Measurements from ENCODE around the gene SPG11.

DNA sequence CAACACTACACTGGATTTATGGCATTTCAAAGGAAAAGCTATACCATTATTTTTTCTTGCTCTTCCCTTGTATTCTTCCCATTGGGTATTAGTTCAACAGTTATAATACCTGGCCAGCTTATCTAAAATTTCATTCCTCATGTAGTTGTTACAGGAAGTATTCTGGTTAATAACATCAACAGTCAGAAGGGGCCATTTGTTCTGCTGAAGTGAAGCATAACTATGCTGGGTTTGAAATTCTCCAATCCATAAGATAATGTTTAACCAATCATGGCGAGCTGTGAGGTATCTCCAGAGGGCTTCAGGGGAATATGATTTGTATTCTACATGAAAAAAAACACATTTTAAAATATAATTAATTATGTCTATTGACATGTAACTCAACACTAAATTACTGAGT lies 43.4 kb downstream of the SPG11 start:
- TF ChIP-seq, protein P1, sequence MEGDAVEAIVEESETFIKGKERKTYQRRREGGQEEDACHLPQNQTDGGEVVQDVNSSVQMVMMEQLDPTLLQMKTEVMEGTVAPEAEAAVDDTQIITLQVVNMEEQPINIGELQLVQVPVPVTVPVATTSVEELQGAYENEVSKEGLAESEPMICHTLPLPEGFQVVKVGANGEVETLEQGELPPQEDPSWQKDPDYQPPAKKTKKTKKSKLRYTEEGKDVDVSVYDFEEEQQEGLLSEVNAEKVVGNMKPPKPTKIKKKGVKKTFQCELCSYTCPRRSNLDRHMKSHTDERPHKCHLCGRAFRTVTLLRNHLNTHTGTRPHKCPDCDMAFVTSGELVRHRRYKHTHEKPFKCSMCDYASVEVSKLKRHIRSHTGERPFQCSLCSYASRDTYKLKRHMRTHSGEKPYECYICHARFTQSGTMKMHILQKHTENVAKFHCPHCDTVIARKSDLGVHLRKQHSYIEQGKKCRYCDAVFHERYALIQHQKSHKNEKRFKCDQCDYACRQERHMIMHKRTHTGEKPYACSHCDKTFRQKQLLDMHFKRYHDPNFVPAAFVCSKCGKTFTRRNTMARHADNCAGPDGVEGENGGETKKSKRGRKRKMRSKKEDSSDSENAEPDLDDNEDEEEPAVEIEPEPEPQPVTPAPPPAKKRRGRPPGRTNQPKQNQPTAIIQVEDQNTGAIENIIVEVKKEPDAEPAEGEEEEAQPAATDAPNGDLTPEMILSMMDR (IDR thresholded peaks at IDR 0.05), result no peak
- TF ChIP-seq POLR2A (IDR thresholded peaks at IDR 0.05), result no peak

Measured in thyroid gland (tissue), 4 donors.